BJ (cell line): ENCODE data around the gene DNAJA3. TPM values are rescaled to one million over a fixed set of nuclear protein-coding genes. Genes with fewer than 3 reads are reported as not detected.
A peak's percentile ranks its signal among the peaks of the same experiment; 100 is the strongest.

ENCODE experiments used
- CTCF ChIA-PET: fragments of 350-600 bp; formaldehyde crosslinking; extraction: SDS; loops from one replicate; lab custom pipeline; 2021; ENCODE audit warnings: antibody characterized with exemption, inconsistent platforms; lab: Yijun Ruan, JAX
- POLR2A ChIA-PET: fragments of 300-600 bp; sonication (Branson Sonifier 250); formaldehyde crosslinking; extraction: SDS; loops from one replicate; lab custom pipeline; 2021; ENCODE audit warnings: antibody characterized with exemption; lab: Charles Lee
- DNase-seq: peaks from one replicate; pipeline ENCODE4 v3.0.0-alpha.2; 2011; ENCODE audit warnings: low read depth
- H3K27me3 ChIP-seq: 2 replicates; pipeline ENCODE4 v1.6.0; 2011; ENCODE audit warnings: low read length; ENCODE audit not compliant: control insufficient read depth, insufficient read depth
- H3K36me3 ChIP-seq: 2 replicates; pipeline ENCODE4 v1.5.1; 2011; ENCODE audit warnings: low read length; ENCODE audit not compliant: control insufficient read depth, insufficient read depth
- H3K4me3 ChIP-seq: 2 replicates; pipeline ENCODE4 v1.5.1; 2011; ENCODE audit warnings: low read depth, mild to moderate bottlenecking, control low read depth, low read length
- polyA plus RNA-seq: library from polyadenylated mRNA; depleted of rRNA; stranded (reverse); fragments of >200 nt; gene quantifications from 2 replicates; pipeline ENCODE4 v1.2.3, GENCODE V29; 2011
- TF ChIP-seq, protein P1 (sequence below): IDR thresholded peaks from 2 replicates; pipeline ENCODE4 v1.5.1; 2011; ENCODE audit warnings: low read depth, mild to moderate bottlenecking, control low read depth, inconsistent platforms, low read length, moderate library complexity; ENCODE audit not compliant: insufficient read depth

DNAJA3 gene
- polyA plus RNA-seq, 1 experiment, result 48.8 TPM

- TF ChIP-seq, protein P1, sequence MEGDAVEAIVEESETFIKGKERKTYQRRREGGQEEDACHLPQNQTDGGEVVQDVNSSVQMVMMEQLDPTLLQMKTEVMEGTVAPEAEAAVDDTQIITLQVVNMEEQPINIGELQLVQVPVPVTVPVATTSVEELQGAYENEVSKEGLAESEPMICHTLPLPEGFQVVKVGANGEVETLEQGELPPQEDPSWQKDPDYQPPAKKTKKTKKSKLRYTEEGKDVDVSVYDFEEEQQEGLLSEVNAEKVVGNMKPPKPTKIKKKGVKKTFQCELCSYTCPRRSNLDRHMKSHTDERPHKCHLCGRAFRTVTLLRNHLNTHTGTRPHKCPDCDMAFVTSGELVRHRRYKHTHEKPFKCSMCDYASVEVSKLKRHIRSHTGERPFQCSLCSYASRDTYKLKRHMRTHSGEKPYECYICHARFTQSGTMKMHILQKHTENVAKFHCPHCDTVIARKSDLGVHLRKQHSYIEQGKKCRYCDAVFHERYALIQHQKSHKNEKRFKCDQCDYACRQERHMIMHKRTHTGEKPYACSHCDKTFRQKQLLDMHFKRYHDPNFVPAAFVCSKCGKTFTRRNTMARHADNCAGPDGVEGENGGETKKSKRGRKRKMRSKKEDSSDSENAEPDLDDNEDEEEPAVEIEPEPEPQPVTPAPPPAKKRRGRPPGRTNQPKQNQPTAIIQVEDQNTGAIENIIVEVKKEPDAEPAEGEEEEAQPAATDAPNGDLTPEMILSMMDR, result no peak
- POLR2A ChIA-PET, result no interaction called here
- CTCF ChIA-PET, result interaction anchor here (0.9 to 3.8 kb wide), 5 partner anchors 9 to 56 kb away, joined by 3 to 40 read pairs (median 3); no protein-coding TSS in a partner anchor
- H3K4me3 ChIP-seq, result no peak overlapping the region
- no peak for DNase-seq
- no peaks in the 10 kb centered on the region for H3K27me3 ChIP-seq
- H3K36me3 ChIP-seq, result peaks cover 5% of the 10 kb centered on the region
Observed at GRCh38 chr16:4414187-4414917, 11.3 kb upstream of the DNAJA3 start.

- DNase-seq, result no peak
- CTCF ChIA-PET, result interaction anchor here (0.8 to 2.5 kb wide), 5 partner anchors 13 to 134 kb away, joined by 3 to 14 read pairs (median 3); no protein-coding TSS in a partner anchor
- TF ChIP-seq, protein P1, result peak; percentile 26; the same call in 1 of the 2 replicates
- H3K27me3 ChIP-seq, result no peaks in the 10 kb centered on the region
- POLR2A ChIA-PET, result no interaction called here
- H3K36me3 ChIP-seq, result peaks cover 5% of the 10 kb centered on the region
- peak overlapping the region; percentile 87 for H3K4me3 ChIP-seq
Observed at GRCh38 chr16:4415538-4416199, 10.0 kb upstream of the DNAJA3 start.

DNA sequence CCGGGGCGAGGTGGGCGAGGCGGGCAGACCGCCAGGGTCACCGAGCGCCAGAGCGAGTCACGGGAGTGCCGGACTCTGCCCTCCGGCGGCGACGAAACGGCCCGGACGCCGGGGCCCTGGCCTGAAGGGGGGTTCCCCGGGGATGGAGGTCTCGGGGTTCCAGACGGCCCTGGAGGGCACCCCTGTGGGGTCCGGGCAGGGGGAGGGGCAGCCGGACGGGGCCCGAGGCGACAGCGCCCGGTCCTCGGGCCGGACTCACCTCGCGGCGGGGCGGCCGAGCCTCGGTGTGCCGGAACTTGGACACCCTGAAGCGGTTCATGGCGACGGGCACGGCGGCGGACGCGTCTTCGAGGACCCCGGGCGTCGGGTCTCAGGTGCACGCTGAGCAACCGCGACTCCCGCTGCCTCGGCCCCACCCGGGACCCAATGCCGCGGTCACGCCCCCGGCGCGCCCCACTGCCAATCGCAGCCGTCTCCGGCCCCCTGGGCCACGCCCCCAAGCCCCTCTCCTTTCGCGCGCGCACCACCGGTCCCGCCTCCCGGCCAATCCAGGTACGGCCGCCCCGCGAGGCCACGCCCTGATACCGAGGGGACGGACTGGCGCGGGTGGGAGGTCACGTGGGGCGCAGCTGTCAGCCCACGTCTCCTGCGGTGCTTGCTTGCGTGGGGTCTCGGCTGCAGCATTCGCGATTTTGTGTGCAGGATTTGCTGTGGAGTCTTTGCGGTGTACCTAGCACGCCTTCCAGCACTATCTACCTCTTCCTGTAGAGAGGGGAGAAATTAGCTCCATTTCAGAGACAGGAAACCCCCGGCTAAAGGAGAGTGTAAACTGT is 9.3 kb upstream of the DNAJA3 start, which contains the start of gene CORO7:
CORO7 (minus strand) TSS at position 397 of the 833 bp plus-strand sequence; CDS start at position 319, 78 bp downstream.
- ChIA-PET POLR2A (no interaction called here), CTCF (interaction anchor here (0.8 to 2.5 kb wide), 5 partner anchors 14 to 134 kb away, joined by 3 to 14 read pairs (median 3); no protein-coding TSS in a partner anchor)
- TF ChIP-seq, protein P1, result no peak
- Histone ChIP-seq H3K27me3 (no peaks in the 10 kb centered on the region), H3K4me3 (peak within 1 kb of the TSS; percentile 87), H3K36me3 (peaks cover 5% of the 10 kb centered on the region)
- DNase-seq, result peak; percentile 50

GRCh38 chr16:4419402-4419959 is 6.2 kb upstream of the DNAJA3 start:
- TF ChIP-seq, protein P1, result no peak
- ChIA-PET POLR2A (interaction anchor here (0.6 kb wide), 1 partner anchor 44 kb away, joined by 3 read pairs; no protein-coding TSS in a partner anchor), CTCF (interaction anchor here (0.6 to 2.9 kb wide), 3 partner anchors 16 to 482 kb away, joined by 4 to 10 read pairs (median 4); no protein-coding TSS in a partner anchor)
- Histone ChIP-seq H3K4me3 (no peak overlapping the region), H3K36me3 (no peaks in the 10 kb centered on the region), H3K27me3 (no peaks in the 10 kb centered on the region)
- no peak for DNase-seq
